T-cell (primary cell): Measurements from ENCODE around the gene KIR2DL4. TPM values are rescaled to one million over a fixed set of nuclear protein-coding genes. Genes with fewer than 3 reads are reported as not detected.
"Not testable (repeated sequence)": the region's sequence is repeated elsewhere in the genome, so short reads cannot be mapped to it uniquely, and the experiment has no call there.

ENCODE experiments used
- ATAC-seq, 4 experiments: fragments of 200-7000 bp in 3 of 4; fragments of 150-1000 bp in 1 of 4; cut with Tn5 transposase; replicated peaks in 1 of 4; 1 replicate in 3 of 4; 2 replicates in 1 of 4; pipeline ENCODE4 v1.10.0; 2021; ENCODE audit warnings: moderate library complexity in 3 of 4, mild to moderate bottlenecking in 2 of 4, moderate number of reproducible peaks in 1 of 4
- CTCF ChIA-PET, 2 donors: fragments of 300-600 bp; sonication (Branson Sonifier 250); formaldehyde crosslinking; loops; one replicate each; lab custom pipeline; 2022; ENCODE audit warnings: antibody characterized with exemption in 2 of 2; lab: Charles Lee
- POLR2A ChIA-PET, 2 donors: fragments of 300-600 bp; sonication (Branson Sonifier 250); formaldehyde crosslinking; loops; one replicate each; lab custom pipeline; 2022; ENCODE audit warnings: antibody characterized with exemption in 2 of 2; lab: Charles Lee
- DNase-seq, 35 experiments: peaks; one replicate each; pipeline versions ENCODE4 v3.0.0 to v3.0.0-alpha.2; 2013 to 2023
- H3K27ac ChIP-seq: one replicate; pipeline ENCODE4 v1.5.1; 2013; ENCODE audit warnings: low read length
- H3K27me3 ChIP-seq, 2 experiments: replicated peaks in 1 of 2; 1 replicate in 1 of 2; 2 replicates in 1 of 2; pipeline versions ENCODE4 v1.6.1 to v1.7.0; 2013; ENCODE audit warnings: low read length in 1 of 2, mixed read lengths in 1 of 2; ENCODE audit not compliant: control insufficient read depth in 2 of 2, insufficient read depth in 2 of 2; ENCODE audit errors: extremely low read depth in 1 of 2
- H3K36me3 ChIP-seq, 2 donors: 1 replicate in 1 of 2; 2 replicates in 1 of 2; pipeline versions ENCODE4 v1.6.1 to v1.7.0; 2013; ENCODE audit warnings: low read length in 1 of 2; ENCODE audit not compliant: control insufficient read depth in 2 of 2, insufficient read depth in 1 of 2; ENCODE audit errors: extremely low read depth in 1 of 2
- H3K4me1 ChIP-seq, 2 experiments: 1 replicate in 1 of 2; 2 replicates in 1 of 2; pipeline versions ENCODE4 v1.6.1 to v1.7.0; 2013; ENCODE audit warnings: low read length in 2 of 2, mixed read lengths in 1 of 2; ENCODE audit not compliant: insufficient read depth in 2 of 2, control insufficient read depth in 1 of 2; ENCODE audit errors: extremely low read depth in 1 of 2
- H3K4me3 ChIP-seq, 2 donors: 1 replicate in 1 of 2; 2 replicates in 1 of 2; pipeline versions ENCODE4 v1.5.1 to v1.7.0; 2013; ENCODE audit warnings: mild to moderate bottlenecking in 2 of 2, low read length in 1 of 2, moderate library complexity in 1 of 2; ENCODE audit not compliant: control insufficient read depth in 1 of 2; ENCODE audit errors: extremely low read depth in 1 of 2
- H3K9me3 ChIP-seq: 2 replicates; pipeline ENCODE4 v1.7.0; 2013
- H3K27ac Mint-ChIP-seq, 2 donors: one replicate each; pipeline ENCODE4 v1.8.0; 2020 to 2021; ENCODE audit warnings: mild to moderate bottlenecking in 2 of 2, mixed read lengths in 2 of 2
- H3K27me3 Mint-ChIP-seq, 2 donors: one replicate each; pipeline ENCODE4 v1.8.0; 2021 to 2022; ENCODE audit warnings: mixed read lengths in 2 of 2
- H3K36me3 Mint-ChIP-seq: one replicate; pipeline ENCODE4 v1.8.0; 2021; ENCODE audit warnings: mixed read lengths
- H3K4me1 Mint-ChIP-seq, 3 donors: one replicate each; pipeline ENCODE4 v1.8.0; 2020 to 2022; ENCODE audit warnings: mixed read lengths in 3 of 3, mild to moderate bottlenecking in 1 of 3
- H3K4me3 Mint-ChIP-seq, 3 donors: one replicate each; pipeline ENCODE4 v1.8.0; 2020 to 2022; ENCODE audit warnings: mild to moderate bottlenecking in 3 of 3, mixed read lengths in 3 of 3, moderate library complexity in 3 of 3
- H3K9me3 Mint-ChIP-seq, 3 donors: one replicate each; pipeline ENCODE4 v1.8.0; 2020 to 2022; ENCODE audit warnings: mixed read lengths in 3 of 3
- WGBS: methylation state at CpG from one replicate; pipeline ENCODE4 v1.1.5; 2013; ENCODE audit warnings: missing lambda C conversion rate; ENCODE audit not compliant: insufficient coverage; 5-methylcytosine and 5-hydroxymethylcytosine counted together
- total RNA-seq, 35 experiments: library from RNA in 6 of 35; stranded (reverse) in 6 of 35; fragments of 120-200 nt in 1 of 35; gene quantifications; one replicate each; pipeline versions ENCODE4 v1.2.1 to v1.2.4 and lab custom pipeline; 2013 to 2026

KIR2DL4 gene
- total RNA-seq, 5 donors from 2014 or later (not counting 1 experiment from before 2014, with no cell fraction given): 0.20 to 0.25 TPM; not detected in 3

DNA sequence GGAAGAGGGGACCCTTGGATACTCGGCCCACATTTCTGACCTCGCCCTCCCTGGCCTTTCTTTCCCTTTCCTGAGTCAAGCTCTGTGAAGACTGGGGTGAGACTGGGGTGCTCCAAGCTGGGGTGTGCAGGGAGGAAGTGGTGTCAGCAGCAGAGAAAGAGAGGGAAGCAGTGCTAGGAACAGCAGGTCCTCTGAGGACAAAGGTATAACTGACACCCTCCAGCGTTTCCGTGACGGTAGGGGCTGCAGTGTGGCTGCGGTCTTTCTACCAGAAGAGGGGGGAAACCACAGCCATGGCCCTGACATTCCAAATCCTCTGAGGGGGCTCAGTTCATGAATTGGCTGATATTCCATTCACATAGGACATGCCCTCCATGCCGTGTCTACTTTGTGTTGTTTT lies 47.9 kb downstream of the KIR2DL4 start:
- DNase-seq (no peak), ATAC-seq (no peak)
- Mint-ChIP-seq H3K36me3 (no peaks in the 10 kb centered on the region), H3K9me3 (peaks cover 0 to 3% (median 0%) of the 10 kb centered on the region in 3 donors), H3K4me1 (no peaks in the 10 kb centered on the region), H3K27ac (no peak overlapping the region), H3K27me3 (peaks cover 20 to 24% of the 10 kb centered on the region in 2 donors), H3K4me3 (no peak overlapping the region)
- Histone ChIP-seq H3K27me3 (peaks cover 0 to 10% of the 10 kb centered on the region in 2 experiments), H3K4me3 (no peak overlapping the region), H3K4me1 (no peaks in the 10 kb centered on the region), H3K36me3 (no peaks in the 10 kb centered on the region), H3K9me3 (no peaks in the 10 kb centered on the region), H3K27ac (no peak overlapping the region)
- WGBS: 69% methylated on average over 2 of the region's 7 CpGs
- ChIA-PET CTCF (no interaction called here), POLR2A (no interaction called here)

DNA sequence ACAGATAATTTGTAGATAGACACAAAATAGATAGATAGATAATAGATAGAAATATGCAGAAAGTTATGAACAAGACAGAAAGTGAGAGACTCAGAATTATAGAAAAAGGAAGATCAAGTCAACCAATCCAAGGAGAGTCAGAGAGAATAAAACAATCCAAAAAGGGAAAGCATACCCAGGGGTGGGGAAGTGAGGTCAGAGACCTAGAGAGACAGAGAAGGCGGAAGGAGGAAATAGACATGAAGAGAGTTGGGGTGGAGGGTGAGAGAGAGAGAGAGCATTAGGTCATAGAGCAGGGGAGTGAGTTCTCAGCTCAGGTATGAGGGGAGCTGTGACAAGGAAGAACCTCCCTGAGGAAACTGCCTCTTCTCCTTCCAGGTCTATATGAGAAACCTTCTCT lies 51.8 kb downstream of the KIR2DL4 start:
- WGBS: 90% methylated on average over 1 of the region's 1 CpG
- H3K9me3 ChIP-seq, H3K4me1 Mint-ChIP-seq, H3K9me3 Mint-ChIP-seq, H3K4me3 Mint-ChIP-seq, H3K4me1 ChIP-seq, DNase-seq, H3K27ac Mint-ChIP-seq, H3K27ac ChIP-seq, H3K27me3 ChIP-seq, H3K36me3 ChIP-seq, H3K36me3 Mint-ChIP-seq, H3K4me3 ChIP-seq, ATAC-seq, POLR2A ChIA-PET, CTCF ChIA-PET: not testable (repeated sequence)
- peaks cover 12 to 19% of the 10 kb centered on the region in 2 donors for H3K27me3 Mint-ChIP-seq

DNA sequence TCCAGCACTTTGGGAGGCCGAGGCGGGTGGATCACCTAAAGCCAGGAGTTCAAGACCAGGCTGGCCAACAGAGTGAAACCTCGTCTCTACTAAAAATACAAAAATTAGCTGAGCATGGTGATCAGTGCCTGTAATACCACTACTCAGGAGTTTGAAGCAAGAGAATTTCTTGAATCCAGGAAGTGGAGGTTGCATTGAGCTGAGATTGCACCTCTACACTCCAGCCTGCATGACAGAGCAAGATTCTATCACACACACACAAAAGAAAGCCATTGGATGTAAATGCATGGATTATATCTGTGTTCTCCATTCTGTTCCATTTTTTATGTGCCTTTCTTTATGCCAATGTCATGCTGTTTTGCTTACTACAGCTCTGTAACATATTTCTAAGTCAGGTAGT lies 55.1 kb downstream of the KIR2DL4 start:
- DNase-seq, H3K36me3 Mint-ChIP-seq, H3K4me1 ChIP-seq, H3K4me3 ChIP-seq, H3K27ac ChIP-seq, H3K27ac Mint-ChIP-seq, ATAC-seq, H3K4me1 Mint-ChIP-seq, H3K27me3 ChIP-seq, H3K4me3 Mint-ChIP-seq, POLR2A ChIA-PET, H3K9me3 Mint-ChIP-seq, H3K9me3 ChIP-seq, CTCF ChIA-PET, H3K36me3 ChIP-seq: not testable (repeated sequence)
- WGBS: no CpG with 5 or more reads among the region's 3 CpGs
- peaks cover 16 to 18% of the 10 kb centered on the region in 2 donors for H3K27me3 Mint-ChIP-seq

DNA sequence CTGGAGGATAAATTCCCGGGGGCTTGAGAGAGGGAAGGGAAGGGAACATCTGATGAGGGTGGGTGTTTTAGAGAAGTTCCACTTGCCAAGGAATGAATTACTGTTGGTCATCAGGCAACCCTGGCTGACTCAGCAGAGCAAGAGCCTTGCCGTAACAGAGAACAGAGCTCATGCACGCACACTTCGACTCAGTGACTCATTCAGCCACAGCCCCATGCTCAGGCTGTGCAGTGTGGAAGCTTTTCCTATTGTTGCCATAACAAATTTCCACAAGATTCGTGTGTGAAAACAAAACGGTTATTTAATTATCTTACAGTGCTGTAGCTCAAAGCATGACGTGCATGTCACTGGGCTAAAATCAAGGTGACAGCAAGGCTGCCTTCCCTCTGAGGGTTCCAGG lies 56.0 kb downstream of the KIR2DL4 start:
- H3K4me1 Mint-ChIP-seq, DNase-seq, H3K27ac Mint-ChIP-seq, H3K27me3 ChIP-seq, H3K4me3 ChIP-seq, H3K36me3 ChIP-seq, H3K36me3 Mint-ChIP-seq, POLR2A ChIA-PET, H3K9me3 ChIP-seq, CTCF ChIA-PET, H3K4me1 ChIP-seq, H3K4me3 Mint-ChIP-seq, H3K9me3 Mint-ChIP-seq, ATAC-seq, H3K27ac ChIP-seq: not testable (repeated sequence)
- 54% methylated on average over 3 of the region's 7 CpGs for WGBS
- peaks cover 16% of the 10 kb centered on the region in 2 donors for H3K27me3 Mint-ChIP-seq

DNA sequence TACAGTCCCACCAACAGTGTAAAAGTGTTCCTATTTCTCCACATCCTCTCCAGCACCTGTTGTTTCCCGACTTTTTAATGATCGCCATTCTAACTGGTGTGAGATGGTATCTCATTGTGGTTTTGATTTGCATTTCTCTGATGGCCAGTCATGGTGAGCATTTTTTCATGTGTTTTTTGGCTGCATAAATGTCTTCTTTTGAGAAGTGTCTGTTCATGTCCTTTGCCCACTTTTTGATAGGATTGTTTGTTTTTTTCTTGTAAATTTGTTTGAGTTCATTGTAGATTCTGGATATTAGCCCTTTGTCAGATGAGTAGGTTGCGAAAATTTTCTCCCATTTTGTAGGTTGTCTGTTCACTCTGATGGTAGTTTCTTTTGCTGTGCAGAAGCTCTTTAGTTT lies 60.0 kb downstream of the KIR2DL4 start:
- H3K9me3 Mint-ChIP-seq, H3K9me3 ChIP-seq, H3K4me3 Mint-ChIP-seq, DNase-seq, POLR2A ChIA-PET, ATAC-seq, H3K27ac ChIP-seq, H3K4me1 ChIP-seq, H3K36me3 ChIP-seq, H3K4me1 Mint-ChIP-seq, H3K4me3 ChIP-seq, H3K27ac Mint-ChIP-seq, H3K36me3 Mint-ChIP-seq, CTCF ChIA-PET: not testable (repeated sequence)
- H3K27me3 ChIP-seq: peaks cover 0 to 13% of the 10 kb centered on the region in 2 experiments
- H3K27me3 Mint-ChIP-seq: peaks cover 26% of the 10 kb centered on the region in 2 donors
- WGBS: no CpG with 5 or more reads among the region's 3 CpGs

Other genes starting within 250 kb of the KIR2DL4 start
- gene LILRA2, start 229.8 kb upstream of the KIR2DL4 start, total RNA-seq: under 1 TPM in 4 of 5 donors, not detected in 1; 0.16 to 0.47 (median 0.37) TPM
- gene LILRA1, start 210.0 kb upstream of the KIR2DL4 start, total RNA-seq: under 1 TPM in 1 of 5 donors, not detected in 4; 0.43 TPM
- 10 to 100 TPM in 1 of 5 donors, 1 to 10 TPM in 4; 2.0 to 26.9 (median 3.6) TPM for gene LILRB1, start 173.1 kb upstream of the KIR2DL4 start, total RNA-seq
- under 1 TPM in 2 of 5 donors, not detected in 3; 0.20 to 0.59 TPM for gene LILRB4, start 140.6 kb upstream of the KIR2DL4 start, total RNA-seq
- gene KIR3DL3, start 79.2 kb upstream of the KIR2DL4 start, total RNA-seq: not detected
- gene KIR2DL3, start 65.1 kb upstream of the KIR2DL4 start, total RNA-seq: under 1 TPM in 3 of 5 donors, not detected in 2; 0.16 to 0.89 (median 0.45) TPM
- under 1 TPM in 2 of 5 donors, not detected in 3; 0.28 to 0.56 TPM for gene KIR2DL1, start 33.8 kb upstream of the KIR2DL4 start, total RNA-seq
- gene KIR3DL1, start 12.9 kb downstream of the KIR2DL4 start, total RNA-seq: under 1 TPM in 4 of 5 donors, not detected in 1; 0.44 to 0.68 (median 0.54) TPM
- gene KIR2DS4, start 29.1 kb downstream of the KIR2DL4 start, total RNA-seq: 1 to 10 TPM in 1 of 5 donors, under 1 TPM in 3, not detected in 1; 0.53 to 1.5 (median 0.80) TPM
- 10 to 100 TPM in 1 of 5 donors, 1 to 10 TPM in 2, under 1 TPM in 2; 0.61 to 12.5 (median 1.2) TPM for gene KIR3DL2, start 46.8 kb downstream of the KIR2DL4 start, total RNA-seq
- gene FCAR, start 70.6 kb downstream of the KIR2DL4 start, total RNA-seq: under 1 TPM in 1 of 5 donors, not detected in 4; 0.68 TPM
- gene NCR1, start 102.5 kb downstream of the KIR2DL4 start, total RNA-seq: 10 to 100 TPM in 1 of 5 donors, 1 to 10 TPM in 4; 2.1 to 16.2 (median 3.3) TPM
- not detected for gene NLRP7, start 143.9 kb downstream of the KIR2DL4 start, total RNA-seq
- gene NLRP2, start 162.8 kb downstream of the KIR2DL4 start, total RNA-seq: 1 to 10 TPM; 1.2 to 9.8 (median 6.5) TPM
- gene GP6, start 234.7 kb downstream of the KIR2DL4 start, total RNA-seq: under 1 TPM in 4 of 5 donors, not detected in 1; 0.33 to 0.55 (median 0.47) TPM